GM18520 (cell line): ENCODE measurements around the gene DPY19L1.
"Not testable (repeated sequence)": the region's sequence is repeated elsewhere in the genome, so short reads cannot be mapped to it uniquely, and the experiment has no call there.

Experiments
- ATAC-seq: cut with Tn5 transposase; IDR thresholded peaks from one replicate; pipeline ENCODE4 v1.9.1; 2021; ENCODE audit not compliant: unreplicated experiment

DPY19L1 gene

GRCh38 chr7:34991938-34992840 is 45.1 kb downstream of the DPY19L1 start:
- ATAC-seq: peak; percentile 88

GRCh38 chr7:34988442-34989125 is 48.7 kb downstream of the DPY19L1 start:
- ATAC-seq: not testable (repeated sequence)

GRCh38 chr7:34985155-34985554 is 52.1 kb downstream of the DPY19L1 start:
- ATAC-seq: not testable (repeated sequence)

GRCh38 chr7:34984140-34984539 is 53.1 kb downstream of the DPY19L1 start:
- not testable (repeated sequence) for ATAC-seq

- no peak for ATAC-seq
These were observed 54.8 kb downstream of the DPY19L1 start for GRCh38 chr7:34982371-34983019.

- ATAC-seq: not testable (repeated sequence)
These were observed 58.2 kb downstream of the DPY19L1 start for GRCh38 chr7:34979124-34979523.

- ATAC-seq: no peak
These were observed 63.9 kb downstream of the DPY19L1 start for GRCh38 chr7:34973400-34973760.

GRCh38 chr7:34972739-34973399 is 64.4 kb downstream of the DPY19L1 start:
- ATAC-seq: peak; percentile 41

- ATAC-seq: not testable (repeated sequence)
These were observed 69.5 kb downstream of the DPY19L1 start for GRCh38 chr7:34967818-34968217.

GRCh38 chr7:34966504-34966903 is 70.8 kb downstream of the DPY19L1 start:
- not testable (repeated sequence) for ATAC-seq

- ATAC-seq: no peak
These were observed 79.3 kb downstream of the DPY19L1 start for GRCh38 chr7:34958021-34958420.

- ATAC-seq: no peak
These were observed 84.5 kb downstream of the DPY19L1 start for GRCh38 chr7:34952822-34953221.

GRCh38 chr7:34949361-34949760 is 87.9 kb downstream of the DPY19L1 start:
- no peak for ATAC-seq

GRCh38 chr7:34947427-34947826 is 89.9 kb downstream of the DPY19L1 start:
- ATAC-seq: not testable (repeated sequence)

GRCh38 chr7:34946486-34946885 is 90.8 kb downstream of the DPY19L1 start:
- no peak for ATAC-seq

GRCh38 chr7:34945894-34946477 is 91.3 kb downstream of the DPY19L1 start:
- ATAC-seq: not testable (repeated sequence)

GRCh38 chr7:34939175-34939574 is 98.1 kb downstream of the DPY19L1 start:
- no peak for ATAC-seq

GRCh38 chr7:34935735-34936165 is 101.5 kb downstream of the DPY19L1 start:
- not testable (repeated sequence) for ATAC-seq

GRCh38 chr7:34931739-34932138 is 105.5 kb downstream of the DPY19L1 start:
- ATAC-seq: no peak

- ATAC-seq: not testable (repeated sequence)
These were observed 107.5 kb downstream of the DPY19L1 start for GRCh38 chr7:34929783-34930182.

- ATAC-seq: no peak
These were observed 108.7 kb downstream of the DPY19L1 start for GRCh38 chr7:34928560-34928959.
